Ovary (tissue), 10 donors: Measurements from ENCODE around the gene CHP1. TPM values are rescaled to one million over a fixed set of nuclear protein-coding genes. Genes with fewer than 3 reads are reported as not detected.

Source experiments
- DNase-seq, 5 donors: peaks; one replicate each; pipeline ENCODE4 v3.0.0-alpha.2; 2019 to 2020
- H3K27ac ChIP-seq, 2 donors: fragments of 200-600 bp; one replicate each; pipeline versions ENCODE4 v1.5.1 to v1.8.0; 2019 to 2022
- H3K27me3 ChIP-seq: fragments of 200-600 bp; one replicate; pipeline ENCODE4 v1.8.0; 2022
- H3K36me3 ChIP-seq: fragments of 200-600 bp; sonication (generic); one replicate; pipeline ENCODE4 v1.5.1; 2019
- H3K4me1 ChIP-seq: one replicate; pipeline ENCODE4 v1.8.1; 2013; ENCODE audit warnings: mild to moderate bottlenecking, moderate library complexity; ENCODE audit not compliant: insufficient read depth
- H3K4me3 ChIP-seq: fragments of 200-600 bp; sonication (generic); one replicate; pipeline ENCODE4 v1.5.1; 2017
- H3K9me3 ChIP-seq, 2 donors: fragments of 200-600 bp in 1 of 2; sonication (generic) in 1 of 2; one replicate each; pipeline versions ENCODE4 v1.5.1 to v1.8.1; 2013 to 2019; ENCODE audit warnings: mild to moderate bottlenecking in 1 of 2, moderate library complexity in 1 of 2
- CTCF ChIP-seq, 3 donors: fragments of 450-650 bp in 2 of 3; fragments of 200-600 bp in 1 of 3; IDR thresholded peaks; one replicate each; pipeline versions ENCODE4 v1.5.1 to v1.8.0; 2016 to 2022; ENCODE audit warnings: antibody characterized with exemption in 3 of 3, mild to moderate bottlenecking in 1 of 3
- EP300 ChIP-seq: sonication (generic); formaldehyde crosslinking; IDR thresholded peaks from one replicate; pipeline ENCODE4 v1.6.1; 2017; ENCODE audit warnings: antibody characterized with exemption
- POLR2A ChIP-seq: fragments of 450-650 bp; IDR thresholded peaks from one replicate; pipeline ENCODE4 v1.6.1; 2017; ENCODE audit warnings: antibody characterized with exemption, mild to moderate bottlenecking, moderate library complexity
- WGBS, 3 donors: extraction: QIAGEN DNeasy Blood & Tissue Kit in 1 of 3; methylation state at CpG; one replicate each; pipeline versions ENCODE4 v1.1.5 to v1.1.7; 2013 to 2017; 5-methylcytosine and 5-hydroxymethylcytosine counted together
- intact Hi-C, 4 donors: fragments of 100-400 bp; cut with DNase I; formaldehyde crosslinking; loops; one replicate each; pipeline versions ENCODE4 v1.11.0 to v1.15.1; 2022 to 2023
- long read RNA-seq, 3 donors: library from polyadenylated mRNA in 2 of 3; unstranded in 2 of 3; transcript quantifications; one replicate each; pipeline ENCODE4 v2.0.0 and lab custom pipeline, GENCODE V29; 2021 to 2026
- polyA plus RNA-seq, 2 donors: library from polyadenylated mRNA; stranded (reverse); fragments of 200-250 nt in 1 of 2; fragments of 350-450 nt in 1 of 2; fragmentation: Illumina TruSeq in 1 of 2; extraction: RNeasy Lipid Tissue Mini Kit (QIAGEN cat#74804) in 1 of 2; gene quantifications; one replicate each; pipeline ENCODE4 v1.2.3, GENCODE V29; 2013 to 2014
- total RNA-seq, 7 donors: library from RNA; depleted of rRNA in 2 of 7; stranded (reverse); fragments of >200 nt in 2 of 7; fragmentation: NEBNext Ultra II Directional in 3 of 7; extraction: Animal tissue kit (Norgen Biotek cat#: 25700) in 3 of 7; gene quantifications; one replicate each; pipeline versions ENCODE4 v1.1.0 to v1.2.4, GENCODE V29; 2016 to 2023
- donor health status: DM: no; HTN: no; CAD: no; lungs with moderate emphysema.
- donor health status: DM: no; HTN: no; CAD: no.
- donor health status: Bipolar disorder and iron deficiency.
- donor health status: DM: yes; HTN: yes; CAD: no.
- donor health status: DM: no; HTN: no; CAD: no.
- donor health status: DM: yes; HTN: yes; CAD: no.

CHP1 gene
- total RNA-seq = 10 to 100 TPM; 46.1 to 84.6 (median 59.5) TPM
- polyA plus RNA-seq = 10 to 100 TPM; 24.8 to 61.4 TPM
- long read RNA-seq, donor 1, transcript CHP1-201 (7 exons, 3,329 nt) = major isoform, 10 of 28 reads
- long read RNA-seq, donor 1, partial matches to known transcripts = 17 of 28 reads
- long read RNA-seq, donor 1, other reads (novel, unspliced or antisense) = 1 of 28 reads
- long read RNA-seq, donor 2, transcript CHP1-201 (7 exons, 3,329 nt) = major isoform, 14 of 14 reads
- long read RNA-seq, donor 2, partial matches to known transcripts = 0 of 14 reads
- long read RNA-seq, donor 2, other reads (novel, unspliced or antisense) = 0 of 14 reads
- long read RNA-seq, donor 3, transcript CHP1-201 (7 exons, 3,329 nt) = major isoform, 18 of 21 reads
- long read RNA-seq, donor 3, partial matches to known transcripts = 1 of 21 reads
- long read RNA-seq, donor 3, other reads (novel, unspliced or antisense) = 2 of 21 reads

DNA sequence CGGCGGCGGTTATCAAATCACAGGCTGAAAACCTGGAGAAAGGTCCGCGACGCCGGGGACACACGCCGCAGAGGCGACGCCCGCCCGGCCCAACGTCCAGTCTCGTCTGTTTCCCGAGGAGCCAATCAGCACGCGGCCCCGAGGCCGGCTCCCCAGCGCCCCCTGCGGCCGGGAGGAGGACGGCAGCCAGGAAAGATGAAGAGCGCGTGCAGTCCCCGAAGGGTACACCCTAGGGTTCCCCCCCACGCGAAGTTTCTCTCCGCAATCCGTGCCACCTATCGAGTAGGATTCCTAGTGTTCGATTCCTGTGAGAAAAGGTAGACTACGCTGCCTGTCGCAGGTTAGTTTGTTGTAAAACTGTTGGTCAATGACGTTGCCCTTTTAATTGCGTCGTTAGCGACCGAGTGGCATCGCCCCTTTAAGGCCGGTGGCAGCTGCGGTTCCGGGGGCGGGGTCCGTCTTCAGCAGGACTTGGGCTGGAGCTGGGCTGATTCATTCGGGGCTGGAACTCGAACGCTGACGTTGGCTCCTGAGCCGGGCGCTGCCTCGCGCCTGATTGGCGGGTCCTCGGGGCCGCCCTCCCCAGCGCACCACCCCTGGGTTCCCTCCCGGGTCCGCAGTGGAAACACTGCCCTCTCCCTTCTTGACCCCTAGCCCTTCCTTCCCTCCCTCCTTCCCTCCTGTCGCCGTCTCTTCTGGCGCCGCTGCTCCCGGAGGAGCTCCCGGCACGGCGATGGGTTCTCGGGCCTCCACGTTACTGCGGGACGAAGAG is at the start of gene CHP1, which contains the start of gene EXD1:
TSS of gene CHP1 (plus strand) at position 619 of the 772 bp plus-strand sequence. CDS start at position 734, 115 bp downstream.
TSS of gene EXD1 (minus strand) at position 108 of the 772 bp plus-strand sequence. CDS start 4,182 bp downstream, outside the sequence.
- Histone ChIP-seq H3K4me1 (peaks cover 2% of the 10 kb centered on the region), H3K36me3 (no peaks in the 10 kb centered on the region), H3K27ac (peak within 1 kb of the TSS; percentile 59 to 66), H3K4me3 (peak within 1 kb of the TSS; percentile 88), H3K9me3 (no peaks in the 10 kb centered on the region), H3K27me3 (no peaks in the 10 kb centered on the region)
- TF ChIP-seq CTCF (IDR thresholded peaks at IDR 0.05) (peak; percentile 35 to 74 (median 55)), POLR2A (peak; percentile 80), EP300 (peak; percentile 22)
- WGBS, 3 donors = 0 to 1% (median 0%) methylated on average over 71 to 72 of the region's 72 CpGs
- DNase-seq = peak; percentile 95 to 97 (median 96)
- intact Hi-C loops = no loop called here

GRCh38 chr15:41182266-41182665 is 48.8 kb upstream of the CHP1 start:
- no peaks in the 10 kb centered on the region for H3K27me3 ChIP-seq
- H3K9me3 ChIP-seq = no peaks in the 10 kb centered on the region
- H3K4me3 ChIP-seq = no peak overlapping the region
- no peak overlapping the region for H3K27ac ChIP-seq
- intact Hi-C loops = loop anchor here in 3 of 4 donors (5.0 to 10.0 kb wide), 3 partner anchors 165 to 327 kb away; no protein-coding TSS in a partner anchor
- WGBS, 3 donors = 53 to 66% (median 60%) methylated on average over 4 of the region's 4 CpGs
- no peak for TF ChIP-seq CTCF (IDR thresholded peaks at IDR 0.05)
- no peak for TF ChIP-seq EP300
- no peak for TF ChIP-seq POLR2A
- no peak for DNase-seq
- no peaks in the 10 kb centered on the region for H3K4me1 ChIP-seq
- H3K36me3 ChIP-seq = no peaks in the 10 kb centered on the region

GRCh38 chr15:41183581-41183980 is 47.5 kb upstream of the CHP1 start:
- TF ChIP-seq EP300 (no peak), POLR2A (no peak), CTCF (IDR thresholded peaks at IDR 0.05) (no peak)
- no peak for DNase-seq
- intact Hi-C loops = loop anchor here in 3 of 4 donors (5.0 to 10.0 kb wide), 3 partner anchors 166 to 329 kb away; no protein-coding TSS in a partner anchor
- no peaks in the 10 kb centered on the region for H3K4me1 ChIP-seq
- H3K27ac ChIP-seq = no peak overlapping the region
- no peaks in the 10 kb centered on the region for H3K36me3 ChIP-seq
- no peak overlapping the region for H3K4me3 ChIP-seq
- 44 to 58% (median 52%) methylated on average over 2 of the region's 2 CpGs for WGBS, 3 donors
- no peaks in the 10 kb centered on the region for H3K27me3 ChIP-seq
- H3K9me3 ChIP-seq = no peaks in the 10 kb centered on the region

GRCh38 chr15:41194444-41194843 is 36.6 kb upstream of the CHP1 start:
- Histone ChIP-seq H3K27ac (no peak overlapping the region), H3K9me3 (no peaks in the 10 kb centered on the region), H3K4me1 (no peaks in the 10 kb centered on the region), H3K4me3 (no peak overlapping the region), H3K36me3 (no peaks in the 10 kb centered on the region), H3K27me3 (no peaks in the 10 kb centered on the region)
- 72 to 93% (median 73%) methylated on average over 1 of the region's 1 CpG for WGBS, 3 donors
- intact Hi-C loops = no loop called here
- TF ChIP-seq EP300 (no peak), CTCF (IDR thresholded peaks at IDR 0.05) (no peak), POLR2A (no peak)
- DNase-seq = no peak
